GM23338 (cell line): ENCODE results near the gene GCHFR. TPM values are rescaled to one million over a fixed set of nuclear protein-coding genes. Genes with fewer than 3 reads are reported as not detected.

Experiments
- ATAC-seq: fragments of 200-7000 bp; cut with Tn5 transposase; 3 replicates; pipeline ENCODE4 v1.9.1; 2020
- DNase-seq: peaks from one replicate; pipeline ENCODE4 v3.0.0-alpha.2; 2015; ENCODE audit warnings: low spot score
- H2AFZ ChIP-seq: fragments of 200-600 bp; sonication (generic); 2 replicates; pipeline ENCODE4 v1.8.0; 2016; ENCODE audit warnings: antibody characterized with exemption, mild to moderate bottlenecking, moderate library complexity
- H3F3A ChIP-seq: fragments of 200-600 bp; sonication (generic); replicated peaks from 2 replicates; pipeline ENCODE4 v1.8.0; 2017; ENCODE audit warnings: antibody characterized with exemption, mixed run types, low read depth
- H3K27ac ChIP-seq: fragments of 200-600 bp; sonication (generic); 2 replicates; pipeline ENCODE4 v1.6.1; 2016; ENCODE audit warnings: low read depth
- H3K27me3 ChIP-seq: fragments of 200-600 bp; sonication (generic); 2 replicates; pipeline ENCODE4 v1.8.0; 2016; ENCODE audit warnings: mild to moderate bottlenecking, mixed run types, moderate library complexity; ENCODE audit not compliant: insufficient read depth
- H3K36me3 ChIP-seq: fragments of 200-600 bp; sonication (generic); 2 replicates; pipeline ENCODE4 v1.8.0; 2016; ENCODE audit warnings: mild to moderate bottlenecking; ENCODE audit not compliant: insufficient read depth
- H3K4me1 ChIP-seq: fragments of 200-600 bp; sonication (generic); 2 replicates; pipeline ENCODE4 v1.8.0; 2016; ENCODE audit warnings: mild to moderate bottlenecking, moderate library complexity; ENCODE audit not compliant: insufficient read depth
- H3K4me2 ChIP-seq: fragments of 200-600 bp; sonication (generic); 2 replicates; pipeline ENCODE4 v1.7.1; 2017; ENCODE audit warnings: mixed run types
- H3K4me3 ChIP-seq: fragments of 200-600 bp; sonication (generic); 2 replicates; pipeline ENCODE4 v1.6.1; 2016; ENCODE audit warnings: mixed run types
- H3K79me2 ChIP-seq: fragments of 200-600 bp; sonication (generic); replicated peaks from 2 replicates; pipeline ENCODE4 v1.8.0; 2017; ENCODE audit warnings: mild to moderate bottlenecking; ENCODE audit not compliant: insufficient read depth
- H3K9me2 ChIP-seq: fragments of 200-600 bp; sonication (generic); 2 replicates; pipeline ENCODE4 v1.8.0; 2017; ENCODE audit not compliant: insufficient read depth
- H4K20me1 ChIP-seq: fragments of 200-600 bp; sonication (generic); replicated peaks from 2 replicates; pipeline ENCODE4 v1.8.0; 2017; ENCODE audit warnings: mild to moderate bottlenecking; ENCODE audit not compliant: insufficient read depth
- H3K27ac Mint-ChIP-seq: 2 replicates; pipeline ENCODE4 v1.8.0; 2020; ENCODE audit warnings: inconsistent platforms, mild to moderate bottlenecking, moderate library complexity, mixed read lengths
- H3K27me3 Mint-ChIP-seq: 3 replicates; pipeline ENCODE4 v1.8.0; 2022; ENCODE audit warnings: low read depth, mild to moderate bottlenecking, moderate library complexity, mixed read lengths, inconsistent platforms; ENCODE audit not compliant: insufficient read depth, poor library complexity
- H3K36me3 Mint-ChIP-seq: 3 replicates; pipeline ENCODE4 v1.8.0; 2021; ENCODE audit warnings: low read depth, mild to moderate bottlenecking, inconsistent platforms, moderate library complexity, mixed read lengths
- H3K4me1 Mint-ChIP-seq: 3 replicates; pipeline ENCODE4 v1.8.0; 2020; ENCODE audit warnings: mild to moderate bottlenecking, inconsistent platforms, mixed read lengths
- H3K4me3 Mint-ChIP-seq: 3 replicates; pipeline ENCODE4 v1.8.0; 2021; ENCODE audit warnings: moderate library complexity, mild to moderate bottlenecking, inconsistent platforms, mixed read lengths
- H3K9me3 Mint-ChIP-seq: 3 replicates; pipeline ENCODE4 v1.8.0; 2020; ENCODE audit warnings: moderate library complexity, mild to moderate bottlenecking, inconsistent platforms, mixed read lengths
- CREB1 ChIP-seq: fragments of 250-450 bp; sonication (Bioruptor Pico); IDR thresholded peaks from 2 replicates; pipeline ENCODE4 v1.5.0; 2020; ENCODE audit warnings: low read depth, mild to moderate bottlenecking, moderate library complexity
- CTCF ChIP-seq, 2 experiments: fragments of 200-600 bp in 1 of 2; sonication (generic) in 1 of 2; conservative IDR thresholded peaks; 2 replicates each; pipeline versions ENCODE4 v1.5.1 to v1.6.1; 2016 to 2017; ENCODE audit warnings: antibody characterized with exemption in 2 of 2, low read depth in 2 of 2, mild to moderate bottlenecking in 2 of 2, moderate library complexity in 1 of 2
- ETS1 ChIP-seq: IDR thresholded peaks from 2 replicates; pipeline ENCODE4 v1.6.1; 2016; ENCODE audit warnings: antibody characterized with exemption
- EZH2 ChIP-seq: fragments of 200-600 bp; sonication (generic); IDR thresholded peaks from one replicate; pipeline ENCODE4 v1.8.0; 2017; ENCODE audit warnings: antibody characterized with exemption, mild to moderate bottlenecking, low read depth; ENCODE audit not compliant: unreplicated experiment
- EZH2phosphoT487 ChIP-seq: fragments of 200-600 bp; sonication (generic); IDR thresholded peaks from one replicate; pipeline ENCODE4 v1.8.1; 2018; ENCODE audit warnings: antibody characterized with exemption; ENCODE audit not compliant: unreplicated experiment
- NANOG ChIP-seq: IDR thresholded peaks from 2 replicates; pipeline ENCODE4 v1.6.1; 2016; ENCODE audit warnings: antibody characterized with exemption, borderline replicate concordance
- POLR2AphosphoS5 ChIP-seq: IDR thresholded peaks from 2 replicates; pipeline ENCODE4 v1.6.1; 2016; ENCODE audit warnings: antibody characterized with exemption, low read depth
- STAT1 ChIP-seq: IDR thresholded peaks from one replicate; pipeline ENCODE4 v1.6.1; 2016; ENCODE audit warnings: antibody characterized with exemption; ENCODE audit not compliant: unreplicated experiment
- ZNF114 ChIP-seq: fragments of 250-450 bp; sonication (Bioruptor Pico); IDR thresholded peaks from 2 replicates; pipeline ENCODE4 v1.5.0; 2020; ENCODE audit warnings: mild to moderate bottlenecking, moderate library complexity
- ZNF462 ChIP-seq: fragments of 250-450 bp; sonication (Bioruptor Pico); IDR thresholded peaks from 2 replicates; pipeline ENCODE4 v1.5.0; 2020; ENCODE audit warnings: mild to moderate bottlenecking, moderate library complexity
- polyA plus RNA-seq: library from polyadenylated mRNA; unstranded; fragments of >200 nt; fragmentation: Nextera tagmentation; extraction: Ambion mirVana; gene quantifications from 2 replicates; pipeline ENCODE4 v1.2.1, GENCODE V29; 2016
- total RNA-seq: library from RNA; depleted of rRNA; stranded (reverse); fragments of >200 nt; shearing (Covaris generic); gene quantifications from 2 replicates; pipeline ENCODE4 v1.2.3, GENCODE V29; 2014

GCHFR gene
- total and polyA plus RNA-seq, 2 experiments from 2014 or later = 38.9 to 44.2 TPM

GRCh38 chr15:40750885-40751284, 13.0 kb upstream of the GCHFR start (continued):
- TF ChIP-seq ZNF462 (CRISPR knock-in tag) (no peak), EZH2 (no peak), ZNF114 (CRISPR knock-in tag) (no peak)

- Mint-ChIP-seq H3K27me3 (peaks cover 4% of the 10 kb centered on the region), H3K4me1 (peaks cover 24% of the 10 kb centered on the region), H3K9me3 (no peaks in the 10 kb centered on the region), H3K4me3 (no peak overlapping the region), H3K27ac (no peak overlapping the region), H3K36me3 (peaks cover 12% of the 10 kb centered on the region)
- ATAC-seq (no peak), DNase-seq (no peak)
- no peaks in the 10 kb centered on the region for H3K9me2 ChIP-seq
- peaks cover 3% of the 10 kb centered on the region for H3K4me1 ChIP-seq
- H3K27me3 ChIP-seq = no peaks in the 10 kb centered on the region
- H2AFZ ChIP-seq = no peak overlapping the region
- 0 out of 2 replicates have a peak, but pooled peaks cover 2% of the 10 kb centered on the region for H3F3A ChIP-seq
- H3K4me2 ChIP-seq = no peak overlapping the region
- H3K4me3 ChIP-seq = no peak overlapping the region
- no peak overlapping the region for H3K27ac ChIP-seq
- no peaks in the 10 kb centered on the region for H4K20me1 ChIP-seq
- H3K36me3 ChIP-seq = no peaks in the 10 kb centered on the region; the same call in 1 of the 2 replicates
- H3K79me2 ChIP-seq = peaks cover 24% of the 10 kb centered on the region
- TF ChIP-seq CTCF (conservative IDR thresholded peaks at IDR 0.05; ENCODE audit: low read depth in 2 of 2) (no peak), ETS1 (no peak), EZH2phosphoT487 (no peak), EZH2 (no peak), POLR2AphosphoS5 (no peak), NANOG (no peak), STAT1 (no peak), ZNF114 (CRISPR knock-in tag) (no peak), CREB1 (CRISPR knock-in tag) (no peak)
Observed at GRCh38 chr15:40751745-40752144, 12.1 kb upstream of the GCHFR start.
